Testis (tissue), 2 donors: ENCODE data around the gene CAB39.

Experiments used
- CTCF ChIP-seq, 3 experiments: fragments of 450-650 bp in 2 of 3; fragments of 200-600 bp in 1 of 3; sonication (generic) in 1 of 3; IDR thresholded peaks; one replicate each; pipeline ENCODE4 v1.5.1; 2016 to 2019; ENCODE audit warnings: antibody characterized with exemption in 3 of 3, mild to moderate bottlenecking in 2 of 3, moderate library complexity in 1 of 3
- POLR2A ChIP-seq: fragments of 450-650 bp; IDR thresholded peaks from one replicate; pipeline ENCODE4 v1.6.1; 2017; ENCODE audit warnings: antibody characterized with exemption, mild to moderate bottlenecking, moderate library complexity

GRCh38 chr2:230843132-230843531, 130.5 kb downstream of the CAB39 start:
- TF ChIP-seq POLR2A: no peak
- TF ChIP-seq CTCF (IDR thresholded peaks at IDR 0.05): no peak
